DND-41 (cell line): ENCODE results near the gene HS3ST3A1.

Source experiments
- ATAC-seq: fragments of 200-7000 bp; cut with Tn5 transposase; 3 replicates; pipeline ENCODE4 v1.9.1; 2021; ENCODE audit warnings: low read depth; ENCODE audit not compliant: insufficient read depth
- DNase-seq: peaks from one replicate; pipeline ENCODE4 v3.0.0-alpha.2; 2020
- H2AFZ ChIP-seq: 2 replicates; pipeline ENCODE4 v1.6.0; 2012; ENCODE audit warnings: low read depth, low read length
- H3K27ac ChIP-seq: 2 replicates; pipeline ENCODE4 v1.5.1; 2012; ENCODE audit warnings: low read length, inconsistent platforms
- H3K27me3 ChIP-seq: fragments of 200-600 bp; sonication (generic); 2 replicates; pipeline ENCODE4 v1.6.0; 2012; ENCODE audit warnings: low read length, mild to moderate bottlenecking, inconsistent platforms; ENCODE audit not compliant: insufficient read depth, poor library complexity
- H3K36me3 ChIP-seq: 2 replicates; pipeline ENCODE4 v1.5.1; 2012; ENCODE audit warnings: low read length, inconsistent platforms; ENCODE audit not compliant: insufficient read depth
- H3K4me1 ChIP-seq: 2 replicates; pipeline ENCODE4 v1.5.1; 2012; ENCODE audit warnings: mild to moderate bottlenecking, low read length; ENCODE audit not compliant: insufficient read depth
- H3K4me2 ChIP-seq: 2 replicates; pipeline ENCODE4 v1.6.0; 2012; ENCODE audit warnings: mild to moderate bottlenecking, moderate library complexity, low read length, inconsistent platforms; ENCODE audit not compliant: insufficient read depth
- H3K4me3 ChIP-seq, 2 experiments: fragments of 200-600 bp in 1 of 2; shearing (Covaris generic) in 1 of 2; 2 replicates each; pipeline ENCODE4 v1.5.1; 2012 to 2016; ENCODE audit warnings: inconsistent platforms in 2 of 2, low read length in 2 of 2, mild to moderate bottlenecking in 2 of 2, low read depth in 1 of 2, moderate library complexity in 1 of 2
- H3K79me2 ChIP-seq: 2 replicates; pipeline ENCODE4 v1.6.0; 2012; ENCODE audit warnings: low read length, inconsistent platforms; ENCODE audit not compliant: insufficient read depth
- H3K9ac ChIP-seq: 2 replicates; pipeline ENCODE4 v1.6.0; 2012; ENCODE audit warnings: low read depth, mild to moderate bottlenecking, inconsistent platforms, low read length, moderate library complexity
- H3K9me3 ChIP-seq: 2 replicates; pipeline ENCODE4 v1.5.1; 2012; ENCODE audit warnings: low read length, moderate library complexity, mild to moderate bottlenecking, inconsistent platforms; ENCODE audit not compliant: insufficient read depth, severe bottlenecking
- H4K20me1 ChIP-seq: 2 replicates; pipeline ENCODE4 v1.6.0; 2012; ENCODE audit warnings: low read length; ENCODE audit not compliant: insufficient read depth
- EZH2 ChIP-seq: IDR thresholded peaks from 3 replicates; pipeline ENCODE4 v1.6.1; 2012; ENCODE audit warnings: borderline replicate concordance, low read depth, mild to moderate bottlenecking, moderate library complexity, low read length, inconsistent platforms; ENCODE audit not compliant: severe bottlenecking
- TF ChIP-seq, protein P1 (sequence below): IDR thresholded peaks from 2 replicates; pipeline ENCODE4 v1.5.1; 2012; ENCODE audit warnings: borderline replicate concordance, low read length, moderate library complexity, mild to moderate bottlenecking; ENCODE audit not compliant: poor library complexity, severe bottlenecking; ENCODE audit errors: extremely low read depth

The HS3ST3A1 gene

GRCh38 chr17:13635951-13636350, 34.2 kb upstream of the HS3ST3A1 start:
- DNase-seq: no peak
- H3K79me2 ChIP-seq: no peaks in the 10 kb centered on the region
- H3K9me3 ChIP-seq: no peaks in the 10 kb centered on the region
- no peak overlapping the region for H3K4me3 ChIP-seq
- no peak overlapping the region for H3K27ac ChIP-seq
- no peak overlapping the region for H3K4me2 ChIP-seq
- no peaks in the 10 kb centered on the region for H3K27me3 ChIP-seq
- no peaks in the 10 kb centered on the region for H3K4me1 ChIP-seq
- no peak for ATAC-seq
- no peak for TF ChIP-seq EZH2
- TF ChIP-seq, protein P1, sequence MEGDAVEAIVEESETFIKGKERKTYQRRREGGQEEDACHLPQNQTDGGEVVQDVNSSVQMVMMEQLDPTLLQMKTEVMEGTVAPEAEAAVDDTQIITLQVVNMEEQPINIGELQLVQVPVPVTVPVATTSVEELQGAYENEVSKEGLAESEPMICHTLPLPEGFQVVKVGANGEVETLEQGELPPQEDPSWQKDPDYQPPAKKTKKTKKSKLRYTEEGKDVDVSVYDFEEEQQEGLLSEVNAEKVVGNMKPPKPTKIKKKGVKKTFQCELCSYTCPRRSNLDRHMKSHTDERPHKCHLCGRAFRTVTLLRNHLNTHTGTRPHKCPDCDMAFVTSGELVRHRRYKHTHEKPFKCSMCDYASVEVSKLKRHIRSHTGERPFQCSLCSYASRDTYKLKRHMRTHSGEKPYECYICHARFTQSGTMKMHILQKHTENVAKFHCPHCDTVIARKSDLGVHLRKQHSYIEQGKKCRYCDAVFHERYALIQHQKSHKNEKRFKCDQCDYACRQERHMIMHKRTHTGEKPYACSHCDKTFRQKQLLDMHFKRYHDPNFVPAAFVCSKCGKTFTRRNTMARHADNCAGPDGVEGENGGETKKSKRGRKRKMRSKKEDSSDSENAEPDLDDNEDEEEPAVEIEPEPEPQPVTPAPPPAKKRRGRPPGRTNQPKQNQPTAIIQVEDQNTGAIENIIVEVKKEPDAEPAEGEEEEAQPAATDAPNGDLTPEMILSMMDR: no peak
- no peak overlapping the region for H2AFZ ChIP-seq
- no peaks in the 10 kb centered on the region for H3K36me3 ChIP-seq
- no peaks in the 10 kb centered on the region for H4K20me1 ChIP-seq
- H3K9ac ChIP-seq: no peak overlapping the region

GRCh38 chr17:13634021-13634420, 32.3 kb upstream of the HS3ST3A1 start:
- Histone ChIP-seq H3K4me2 (no peak overlapping the region), H3K4me1 (no peaks in the 10 kb centered on the region), H3K9ac (no peak overlapping the region), H3K9me3 (no peaks in the 10 kb centered on the region), H2AFZ (no peak overlapping the region), H4K20me1 (no peaks in the 10 kb centered on the region), H3K27me3 (no peaks in the 10 kb centered on the region), H3K4me3 (no peak overlapping the region), H3K36me3 (no peaks in the 10 kb centered on the region), H3K79me2 (no peaks in the 10 kb centered on the region), H3K27ac (no peak overlapping the region)
- DNase-seq: no peak
- no peak for TF ChIP-seq EZH2
- TF ChIP-seq, protein P1: no peak
- ATAC-seq: no peak

- H3K27me3 ChIP-seq: no peaks in the 10 kb centered on the region
- H2AFZ ChIP-seq: no peak overlapping the region
- TF ChIP-seq, protein P1: no peak
- TF ChIP-seq EZH2: no peak
- no peaks in the 10 kb centered on the region for H3K79me2 ChIP-seq
- no peaks in the 10 kb centered on the region for H3K9me3 ChIP-seq
- DNase-seq (no peak), ATAC-seq (no peak)
- H3K36me3 ChIP-seq: no peaks in the 10 kb centered on the region
- H3K4me3 ChIP-seq: no peak overlapping the region
- H3K9ac ChIP-seq: no peak overlapping the region
- no peak overlapping the region for H3K27ac ChIP-seq
- no peaks in the 10 kb centered on the region for H4K20me1 ChIP-seq
- no peak overlapping the region for H3K4me2 ChIP-seq
- no peaks in the 10 kb centered on the region for H3K4me1 ChIP-seq
Measured at GRCh38 chr17:13631529-13631928, 29.8 kb upstream of the HS3ST3A1 start.

DNA sequence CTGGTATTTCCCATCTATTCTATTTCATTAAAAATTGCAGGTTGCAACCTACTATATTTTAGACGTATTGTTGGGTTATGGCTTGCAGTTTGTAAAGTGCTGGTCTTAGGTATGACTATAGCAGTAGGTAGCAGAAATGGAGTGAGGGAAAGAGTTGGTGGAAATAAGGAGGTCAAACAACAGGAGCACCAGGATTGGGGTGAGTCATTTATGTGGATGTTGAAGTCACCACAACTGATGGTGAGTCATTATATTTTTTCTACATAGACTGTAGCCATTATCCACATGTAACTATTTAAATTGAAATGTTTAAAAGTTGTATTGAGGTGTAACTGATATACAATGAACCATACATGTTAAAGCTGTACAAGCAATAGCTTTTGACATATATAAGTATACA, 25.0 kb upstream of the HS3ST3A1 start:
- Histone ChIP-seq H3K4me2 (no peak overlapping the region), H4K20me1 (no peaks in the 10 kb centered on the region), H3K79me2 (no peaks in the 10 kb centered on the region), H3K9me3 (no peaks in the 10 kb centered on the region), H3K27ac (no peak overlapping the region), H3K9ac (no peak overlapping the region), H2AFZ (no peak overlapping the region), H3K4me3 (no peak overlapping the region), H3K27me3 (no peaks in the 10 kb centered on the region), H3K4me1 (no peaks in the 10 kb centered on the region), H3K36me3 (no peaks in the 10 kb centered on the region)
- TF ChIP-seq, protein P1: no peak
- TF ChIP-seq EZH2: no peak
- DNase-seq: no peak
- no peak for ATAC-seq
